ENCODE results near the gene NAV2. TPM values are rescaled to one million over a fixed set of nuclear protein-coding genes. Genes with fewer than 3 reads are reported as not detected.

The NAV2 gene
- total and polyA plus RNA-seq, 4 donors, result 5.0 to 250 (median 51.4) TPM

DNA sequence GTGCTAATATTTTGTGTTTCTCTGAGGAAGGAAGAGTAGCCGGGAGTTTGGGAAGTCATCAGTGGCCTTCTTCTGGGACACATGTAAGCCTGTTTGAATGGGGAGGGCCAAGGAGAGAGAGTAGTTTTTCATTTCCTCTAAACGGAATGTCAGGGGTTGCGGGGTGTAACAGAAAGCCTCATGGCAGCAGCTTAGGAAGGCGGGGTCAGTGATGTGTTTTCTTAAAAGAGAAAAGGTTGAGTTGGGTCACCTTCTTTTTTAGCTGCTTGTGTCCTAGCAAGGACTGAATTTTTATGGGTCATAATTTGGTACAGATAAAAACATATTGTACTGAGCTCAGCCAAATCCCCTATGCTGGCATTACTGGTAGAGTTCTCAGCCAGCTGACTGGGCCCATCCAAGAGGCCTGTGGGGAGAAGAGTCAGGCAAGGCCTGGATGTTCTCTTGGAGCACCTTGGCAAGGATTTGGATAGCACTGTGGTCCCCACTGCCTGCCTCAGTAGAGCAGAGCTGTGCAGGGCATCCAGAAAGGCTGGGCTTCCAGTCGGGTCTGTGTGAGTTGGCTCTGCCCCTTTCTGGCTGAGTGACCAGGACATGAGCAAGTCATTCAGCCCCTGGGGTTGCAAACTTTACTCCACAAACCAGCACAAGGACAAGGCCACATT, 29.4 kb upstream of the NAV2 start:
- Histone ChIP-seq H3K9me3 (ENCODE audit: control insufficient read depth, low read length) (no peaks in the 10 kb centered on the region), H3K4me3 (ENCODE audit: low read length in 2 of 2) (no peak overlapping the region), H3K4me1 (ENCODE audit: control insufficient read depth in 1 of 2, insufficient read depth in 2 of 2, low read length in 2 of 2) (peaks cover 5 to 6% of the 10 kb centered on the region in 2 donors), H3K27me3 (ENCODE audit: control insufficient read depth in 1 of 2, insufficient read depth in 2 of 2, low read length in 1 of 2) (no peaks in the 10 kb centered on the region), H3K27ac (ENCODE audit: low read depth in 1 of 2, low read length in 2 of 2) (peak overlapping the region; percentile 63 to 97), H3K36me3 (ENCODE audit: control insufficient read depth in 1 of 2, insufficient read depth in 2 of 2, low read length in 1 of 2) (no peaks in the 10 kb centered on the region)
- ATAC-seq (ENCODE audit: low FRiP score) (peak; percentile 75), DNase-seq (peak; percentile 63 to 79)
- 10 to 13% methylated on average over 5 of the region's 5 CpGs for WGBS, 2 donors
- intact Hi-C loops (cut with DNase I), result loop anchor here (5.0 kb wide), 2 partner anchors 34 to 86 kb away; no protein-coding TSS in a partner anchor

DNA sequence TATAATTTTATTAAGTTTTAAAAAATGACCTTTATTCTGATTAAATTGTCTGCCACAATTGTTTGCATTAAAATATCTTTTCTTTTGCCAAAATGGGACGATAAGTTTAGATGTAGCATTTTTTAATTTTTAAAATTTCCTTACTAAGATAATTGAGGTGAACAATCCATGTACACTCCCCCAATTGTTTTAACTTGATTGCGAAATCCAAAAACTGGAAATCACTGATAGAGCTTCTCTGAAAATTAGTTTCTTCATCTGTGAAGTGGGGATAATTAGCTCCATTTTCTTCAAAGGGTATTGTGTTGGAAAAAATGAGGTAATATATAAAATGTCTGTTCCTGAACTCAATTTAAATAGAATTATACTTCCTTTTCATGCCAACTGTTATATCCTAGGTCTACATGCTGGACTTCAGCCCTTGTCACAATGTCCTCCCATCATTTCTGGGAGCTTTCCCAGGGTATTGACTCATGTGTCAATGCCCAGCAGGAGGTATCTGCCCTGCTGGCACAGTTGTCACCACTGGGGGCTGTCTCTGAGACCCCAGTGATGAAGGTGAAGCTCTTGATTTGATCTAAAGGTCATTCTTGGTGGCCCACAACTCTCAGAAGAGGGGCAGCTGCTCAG, 28.7 kb upstream of the NAV2 start:
- intact Hi-C loops (cut with DNase I), result loop anchor here (5.0 kb wide), 2 partner anchors 33 to 87 kb away; no protein-coding TSS in a partner anchor
- H3K4me1 ChIP-seq (ENCODE audit: control insufficient read depth in 1 of 2, insufficient read depth in 2 of 2, low read length in 2 of 2), result peaks cover 5 to 10% of the 10 kb centered on the region in 2 donors
- H3K36me3 ChIP-seq (ENCODE audit: control insufficient read depth in 1 of 2, insufficient read depth in 2 of 2, low read length in 1 of 2), result no peaks in the 10 kb centered on the region
- DNase-seq (no peak), ATAC-seq (ENCODE audit: low FRiP score) (no peak)
- H3K27me3 ChIP-seq (ENCODE audit: control insufficient read depth in 1 of 2, insufficient read depth in 2 of 2, low read length in 1 of 2), result no peaks in the 10 kb centered on the region
- 87 to 89% methylated on average over 2 of the region's 2 CpGs for WGBS, 2 donors
- no peaks in the 10 kb centered on the region for H3K9me3 ChIP-seq (ENCODE audit: control insufficient read depth, low read length)
- H3K4me3 ChIP-seq (ENCODE audit: low read length in 2 of 2), result no peak overlapping the region
- peak overlapping the region in 1 of 2 donors; percentile 72 for H3K27ac ChIP-seq (ENCODE audit: low read depth in 1 of 2, low read length in 2 of 2)

DNA sequence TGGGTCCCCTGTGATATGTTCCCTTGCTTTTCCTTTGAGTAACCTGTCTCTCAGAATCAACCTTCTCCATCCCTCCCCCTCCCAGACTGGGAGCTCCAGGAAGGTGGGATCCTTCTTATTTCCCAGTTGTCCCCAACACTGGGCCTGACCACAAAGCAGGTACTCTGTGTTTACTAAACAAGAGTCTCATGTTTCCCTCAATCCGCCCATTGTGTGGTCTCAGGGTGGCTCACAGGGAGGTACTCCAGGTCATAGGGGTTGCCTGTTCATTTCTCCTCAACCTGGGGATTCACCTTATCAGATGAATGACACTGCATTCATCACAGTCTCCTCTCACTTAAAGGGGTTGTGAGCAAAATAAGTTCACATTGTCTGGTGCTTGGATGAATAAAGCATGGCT, 26.4 kb upstream of the NAV2 start:
- Histone ChIP-seq H3K27me3 (ENCODE audit: control insufficient read depth in 1 of 2, insufficient read depth in 2 of 2, low read length in 1 of 2) (no peaks in the 10 kb centered on the region), H3K4me1 (ENCODE audit: control insufficient read depth in 1 of 2, insufficient read depth in 2 of 2, low read length in 2 of 2) (peaks cover 2 to 8% of the 10 kb centered on the region in 2 donors), H3K36me3 (ENCODE audit: control insufficient read depth in 1 of 2, insufficient read depth in 2 of 2, low read length in 1 of 2) (no peaks in the 10 kb centered on the region), H3K4me3 (ENCODE audit: low read length in 2 of 2) (no peak overlapping the region), H3K27ac (ENCODE audit: low read depth in 1 of 2, low read length in 2 of 2) (no peak overlapping the region), H3K9me3 (ENCODE audit: control insufficient read depth, low read length) (no peaks in the 10 kb centered on the region)
- DNase-seq (no peak), ATAC-seq (ENCODE audit: low FRiP score) (no peak)
- intact Hi-C loops (cut with DNase I), result no loop called here
- WGBS, 2 donors, result 96 to 100% methylated on average over 1 of the region's 1 CpG

DNA sequence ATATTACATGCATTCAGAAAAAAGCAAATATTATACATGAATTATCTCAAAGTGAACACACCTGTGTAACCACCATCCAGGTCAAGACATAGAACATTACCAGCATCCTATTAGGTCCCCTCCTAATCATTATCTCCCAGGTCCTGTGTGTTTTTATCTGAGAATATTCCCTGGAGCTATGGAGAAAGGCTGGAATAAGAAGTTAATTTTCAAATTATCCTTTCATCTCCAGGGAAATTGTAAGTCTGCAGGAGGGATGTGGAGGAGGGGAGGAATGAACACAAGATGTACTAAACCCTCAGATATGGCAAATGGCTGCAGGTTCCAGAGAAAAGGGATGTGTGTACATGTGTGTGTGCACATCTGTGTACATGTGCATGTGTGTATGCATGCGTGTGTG, 25.2 kb upstream of the NAV2 start:
- WGBS, 2 donors, result 99 to 100% methylated on average over 1 of the region's 1 CpG
- peaks cover 2 to 8% of the 10 kb centered on the region in 2 donors for H3K4me1 ChIP-seq (ENCODE audit: control insufficient read depth in 1 of 2, insufficient read depth in 2 of 2, low read length in 2 of 2)

DNA sequence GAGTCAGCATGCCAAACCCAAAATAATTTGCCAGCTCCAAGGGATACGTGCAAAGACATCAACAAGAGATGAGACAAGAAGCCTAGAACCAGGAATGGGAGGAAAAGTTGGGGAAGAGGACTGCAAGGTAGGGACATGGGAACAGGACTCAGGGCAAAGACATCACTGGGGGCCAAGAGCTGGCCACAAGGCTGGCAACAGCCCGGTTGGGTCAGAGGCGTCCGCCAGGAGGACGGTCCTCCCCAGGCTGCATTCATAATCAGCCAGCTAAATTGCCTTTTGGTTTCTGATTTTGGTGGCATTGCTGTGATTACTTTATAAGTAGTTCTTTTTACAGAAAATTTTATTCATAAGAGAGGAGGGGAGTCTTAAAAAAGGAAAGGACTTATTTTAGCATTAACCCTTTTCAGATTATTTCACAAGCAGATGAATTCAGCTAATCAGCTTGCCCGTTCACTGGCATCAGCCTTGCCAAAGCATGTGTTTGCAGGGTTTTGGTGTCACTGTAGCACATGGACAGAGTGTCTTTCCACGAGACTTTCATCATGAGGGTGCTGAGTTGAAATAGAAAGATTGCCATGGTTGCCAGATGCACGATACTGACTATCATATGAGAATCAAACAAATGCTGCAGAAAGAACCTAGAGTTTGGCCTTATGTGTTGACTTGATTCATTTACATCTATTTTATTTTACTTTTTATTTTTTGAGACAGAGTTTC, 23.2 kb upstream of the NAV2 start:
- intact Hi-C loops (cut with DNase I), result no loop called here
- DNase-seq (no peak), ATAC-seq (ENCODE audit: low FRiP score) (no peak)
- H3K27me3 ChIP-seq (ENCODE audit: control insufficient read depth in 1 of 2, insufficient read depth in 2 of 2, low read length in 1 of 2), result no peaks in the 10 kb centered on the region
- H3K4me1 ChIP-seq (ENCODE audit: control insufficient read depth in 1 of 2, insufficient read depth in 2 of 2, low read length in 2 of 2), result peaks cover 0 to 8% of the 10 kb centered on the region in 2 donors
- H3K36me3 ChIP-seq (ENCODE audit: control insufficient read depth in 1 of 2, insufficient read depth in 2 of 2, low read length in 1 of 2), result no peaks in the 10 kb centered on the region
- 46 to 48% methylated on average over 8 of the region's 8 CpGs for WGBS, 2 donors
- no peak overlapping the region for H3K27ac ChIP-seq (ENCODE audit: low read depth in 1 of 2, low read length in 2 of 2)
- H3K9me3 ChIP-seq (ENCODE audit: control insufficient read depth, low read length), result no peaks in the 10 kb centered on the region
- no peak overlapping the region for H3K4me3 ChIP-seq (ENCODE audit: low read length in 2 of 2)

More for the DNA sequence above, 25.2 kb upstream of the NAV2 start:
- no peak overlapping the region for H3K27ac ChIP-seq (ENCODE audit: low read depth in 1 of 2, low read length in 2 of 2)
- DNase-seq (no peak), ATAC-seq (ENCODE audit: low FRiP score) (no peak)
- no peaks in the 10 kb centered on the region for H3K27me3 ChIP-seq (ENCODE audit: control insufficient read depth in 1 of 2, insufficient read depth in 2 of 2, low read length in 1 of 2)
- no peaks in the 10 kb centered on the region for H3K36me3 ChIP-seq (ENCODE audit: control insufficient read depth in 1 of 2, insufficient read depth in 2 of 2, low read length in 1 of 2)
- intact Hi-C loops (cut with DNase I), result no loop called here
- H3K9me3 ChIP-seq (ENCODE audit: control insufficient read depth, low read length), result no peaks in the 10 kb centered on the region
- H3K4me3 ChIP-seq (ENCODE audit: low read length in 2 of 2), result no peak overlapping the region

DNA sequence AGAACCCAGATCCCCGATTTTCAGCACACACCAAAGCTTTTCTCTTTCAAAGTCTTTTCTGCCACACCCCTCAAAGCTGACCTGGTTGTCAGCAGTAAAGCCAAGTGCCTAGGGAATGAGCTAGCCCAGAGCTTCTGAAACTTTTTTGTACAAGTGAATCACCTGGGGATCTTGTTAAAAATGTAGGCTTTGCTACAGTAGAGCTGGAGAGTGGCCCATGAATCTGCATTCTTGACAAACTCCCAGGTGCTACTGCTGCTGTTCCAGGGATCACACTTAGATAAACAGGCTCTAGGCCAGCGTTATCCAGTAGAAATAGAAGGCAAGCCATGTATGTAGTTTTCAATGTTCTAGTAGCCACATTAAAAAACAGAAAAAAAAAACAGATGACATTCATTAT, 21.8 kb upstream of the NAV2 start:
- intact Hi-C loops (cut with DNase I), result no loop called here
- DNase-seq (no peak), ATAC-seq (ENCODE audit: low FRiP score) (no peak)
- H3K4me1 ChIP-seq (ENCODE audit: control insufficient read depth in 1 of 2, insufficient read depth in 2 of 2, low read length in 2 of 2), result peaks cover 0 to 8% of the 10 kb centered on the region in 2 donors
- no peaks in the 10 kb centered on the region for H3K27me3 ChIP-seq (ENCODE audit: control insufficient read depth in 1 of 2, insufficient read depth in 2 of 2, low read length in 1 of 2)
- H3K27ac ChIP-seq (ENCODE audit: low read depth in 1 of 2, low read length in 2 of 2), result no peak overlapping the region
- no peak overlapping the region for H3K4me3 ChIP-seq (ENCODE audit: low read length in 2 of 2)
- H3K9me3 ChIP-seq (ENCODE audit: control insufficient read depth, low read length), result no peaks in the 10 kb centered on the region
- WGBS, 2 donors, result 55 to 60% methylated on average over 2 of the region's 2 CpGs
- no peaks in the 10 kb centered on the region for H3K36me3 ChIP-seq (ENCODE audit: control insufficient read depth in 1 of 2, insufficient read depth in 2 of 2, low read length in 1 of 2)

DNA sequence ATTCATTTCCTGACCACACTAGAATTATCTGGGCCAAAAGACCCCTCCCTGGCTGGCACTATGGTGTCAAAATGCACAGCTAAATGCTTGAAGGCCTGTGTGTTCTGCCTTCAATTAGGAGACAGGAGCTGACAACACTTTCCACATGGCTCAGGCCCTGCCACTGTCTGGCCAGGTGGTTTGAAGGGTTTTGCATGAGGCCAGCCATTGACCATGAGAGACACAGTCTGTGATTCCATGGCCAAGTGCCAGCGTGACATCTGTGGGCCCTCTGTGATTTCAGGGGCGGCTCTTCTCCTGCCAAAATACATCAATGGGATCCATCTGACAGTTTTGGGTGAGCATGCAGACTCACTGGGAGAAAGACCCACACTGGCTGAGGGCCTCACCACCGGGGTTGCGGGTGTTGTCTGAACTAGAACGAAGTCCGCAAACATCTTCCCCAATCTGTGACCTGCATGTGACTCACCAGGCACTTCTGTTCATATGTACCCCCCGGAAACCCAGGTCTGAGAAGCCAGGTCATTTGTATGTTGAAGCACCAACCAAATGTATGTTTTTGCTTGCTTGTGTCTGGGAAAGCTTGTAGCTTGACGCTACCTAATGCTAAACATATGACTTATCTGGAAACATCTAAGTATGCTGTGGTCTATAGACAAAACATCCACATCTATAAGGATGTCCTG, 20.7 kb upstream of the NAV2 start:
- Histone ChIP-seq H3K9me3 (ENCODE audit: control insufficient read depth, low read length) (no peaks in the 10 kb centered on the region), H3K27ac (ENCODE audit: low read depth in 1 of 2, low read length in 2 of 2) (no peak overlapping the region), H3K27me3 (ENCODE audit: control insufficient read depth in 1 of 2, insufficient read depth in 2 of 2, low read length in 1 of 2) (no peaks in the 10 kb centered on the region), H3K4me3 (ENCODE audit: low read length in 2 of 2) (no peak overlapping the region), H3K4me1 (ENCODE audit: control insufficient read depth in 1 of 2, insufficient read depth in 2 of 2, low read length in 2 of 2) (peaks cover 0 to 8% of the 10 kb centered on the region in 2 donors), H3K36me3 (ENCODE audit: control insufficient read depth in 1 of 2, insufficient read depth in 2 of 2, low read length in 1 of 2) (no peaks in the 10 kb centered on the region)
- WGBS, 2 donors, result 93 to 95% methylated on average over 8 of the region's 8 CpGs
- no peak for ATAC-seq (ENCODE audit: low FRiP score)
- no peak for DNase-seq
- intact Hi-C loops (cut with DNase I), result no loop called here

DNA sequence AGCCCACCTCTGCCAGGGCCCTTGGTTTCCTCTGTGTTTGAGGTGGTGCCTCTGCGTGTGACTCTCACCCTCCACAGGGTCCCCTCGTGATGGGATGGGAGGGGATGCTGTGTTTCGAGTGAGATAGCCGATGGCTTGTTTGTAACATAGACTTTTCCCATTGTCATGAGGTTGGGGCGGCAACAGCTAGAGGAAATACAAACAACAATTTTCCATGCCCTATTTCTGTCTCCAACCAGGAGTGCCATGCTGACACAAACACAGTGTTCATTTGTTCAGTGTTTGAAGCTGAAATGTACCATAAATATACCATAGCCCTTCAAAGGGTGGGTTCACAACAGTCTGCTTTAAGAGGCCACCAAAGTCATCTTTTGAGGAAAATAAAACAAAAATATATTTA, 19.5 kb upstream of the NAV2 start:
- intact Hi-C loops (cut with DNase I), result no loop called here

More for the DNA sequence above, 19.5 kb upstream of the NAV2 start:
- H3K36me3 ChIP-seq (ENCODE audit: control insufficient read depth in 1 of 2, insufficient read depth in 2 of 2, low read length in 1 of 2), result no peaks in the 10 kb centered on the region
- H3K27ac ChIP-seq (ENCODE audit: low read depth in 1 of 2, low read length in 2 of 2), result no peak overlapping the region
- DNase-seq (no peak), ATAC-seq (ENCODE audit: low FRiP score) (no peak)
- H3K4me1 ChIP-seq (ENCODE audit: control insufficient read depth in 1 of 2, insufficient read depth in 2 of 2, low read length in 2 of 2), result peaks cover 0 to 8% of the 10 kb centered on the region in 2 donors
- 93 to 98% methylated on average over 5 of the region's 5 CpGs for WGBS, 2 donors
- H3K27me3 ChIP-seq (ENCODE audit: control insufficient read depth in 1 of 2, insufficient read depth in 2 of 2, low read length in 1 of 2), result no peaks in the 10 kb centered on the region
- H3K9me3 ChIP-seq (ENCODE audit: control insufficient read depth, low read length), result no peaks in the 10 kb centered on the region
- no peak overlapping the region for H3K4me3 ChIP-seq (ENCODE audit: low read length in 2 of 2)
